ENCODE data around the gene NUP210.

NUP210 gene

DNA sequence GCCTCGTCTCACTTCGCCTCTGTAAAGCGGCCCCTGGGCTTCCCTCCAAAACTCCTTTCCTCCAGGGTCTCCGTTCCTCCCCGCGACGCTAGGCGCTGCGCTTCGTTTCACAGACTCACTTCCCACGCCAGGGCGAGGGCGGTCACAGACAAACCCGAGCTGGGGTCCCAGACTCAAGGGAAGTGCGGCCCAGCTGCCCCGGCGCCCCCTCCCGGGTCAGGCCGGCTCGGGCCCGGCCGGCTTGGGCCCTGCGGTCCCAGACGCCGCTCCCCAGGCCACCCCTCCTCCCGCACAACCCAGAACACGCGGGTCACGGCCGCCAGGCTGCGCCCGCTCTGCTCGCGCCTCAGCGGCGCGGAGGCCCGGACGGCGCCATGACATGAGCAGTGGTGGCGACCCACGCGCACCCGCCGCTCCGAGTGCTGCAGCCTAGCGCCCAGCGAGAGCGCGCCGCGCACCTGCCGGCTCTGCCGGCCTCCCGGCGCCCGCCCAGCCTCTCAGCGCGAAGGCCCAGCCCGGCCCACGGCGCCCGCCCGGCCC is 547 bp downstream of the NUP210 start:
- TF ChIP-seq, protein P1, sequence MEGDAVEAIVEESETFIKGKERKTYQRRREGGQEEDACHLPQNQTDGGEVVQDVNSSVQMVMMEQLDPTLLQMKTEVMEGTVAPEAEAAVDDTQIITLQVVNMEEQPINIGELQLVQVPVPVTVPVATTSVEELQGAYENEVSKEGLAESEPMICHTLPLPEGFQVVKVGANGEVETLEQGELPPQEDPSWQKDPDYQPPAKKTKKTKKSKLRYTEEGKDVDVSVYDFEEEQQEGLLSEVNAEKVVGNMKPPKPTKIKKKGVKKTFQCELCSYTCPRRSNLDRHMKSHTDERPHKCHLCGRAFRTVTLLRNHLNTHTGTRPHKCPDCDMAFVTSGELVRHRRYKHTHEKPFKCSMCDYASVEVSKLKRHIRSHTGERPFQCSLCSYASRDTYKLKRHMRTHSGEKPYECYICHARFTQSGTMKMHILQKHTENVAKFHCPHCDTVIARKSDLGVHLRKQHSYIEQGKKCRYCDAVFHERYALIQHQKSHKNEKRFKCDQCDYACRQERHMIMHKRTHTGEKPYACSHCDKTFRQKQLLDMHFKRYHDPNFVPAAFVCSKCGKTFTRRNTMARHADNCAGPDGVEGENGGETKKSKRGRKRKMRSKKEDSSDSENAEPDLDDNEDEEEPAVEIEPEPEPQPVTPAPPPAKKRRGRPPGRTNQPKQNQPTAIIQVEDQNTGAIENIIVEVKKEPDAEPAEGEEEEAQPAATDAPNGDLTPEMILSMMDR (IDR thresholded peaks at IDR 0.05; ENCODE audit: low read depth, low read length, missing control alignments), result no peak
- H3K27ac ChIP-seq, result no peak overlapping the region
- no peaks in the 10 kb centered on the region for H3K36me3 ChIP-seq (replicated peaks)
- H3K27me3 ChIP-seq (replicated peaks), result peaks cover 21% of the 10 kb centered on the region
- in situ Hi-C loops (cut with HindIII; ENCODE audit: low pct_ligation_motif_present, low sequenced_read_pairs), result no loop called here
- no peak overlapping the region for H3K4me3 ChIP-seq (ENCODE audit: low read depth, low read length)
- DNase-seq, result no peak

DNA sequence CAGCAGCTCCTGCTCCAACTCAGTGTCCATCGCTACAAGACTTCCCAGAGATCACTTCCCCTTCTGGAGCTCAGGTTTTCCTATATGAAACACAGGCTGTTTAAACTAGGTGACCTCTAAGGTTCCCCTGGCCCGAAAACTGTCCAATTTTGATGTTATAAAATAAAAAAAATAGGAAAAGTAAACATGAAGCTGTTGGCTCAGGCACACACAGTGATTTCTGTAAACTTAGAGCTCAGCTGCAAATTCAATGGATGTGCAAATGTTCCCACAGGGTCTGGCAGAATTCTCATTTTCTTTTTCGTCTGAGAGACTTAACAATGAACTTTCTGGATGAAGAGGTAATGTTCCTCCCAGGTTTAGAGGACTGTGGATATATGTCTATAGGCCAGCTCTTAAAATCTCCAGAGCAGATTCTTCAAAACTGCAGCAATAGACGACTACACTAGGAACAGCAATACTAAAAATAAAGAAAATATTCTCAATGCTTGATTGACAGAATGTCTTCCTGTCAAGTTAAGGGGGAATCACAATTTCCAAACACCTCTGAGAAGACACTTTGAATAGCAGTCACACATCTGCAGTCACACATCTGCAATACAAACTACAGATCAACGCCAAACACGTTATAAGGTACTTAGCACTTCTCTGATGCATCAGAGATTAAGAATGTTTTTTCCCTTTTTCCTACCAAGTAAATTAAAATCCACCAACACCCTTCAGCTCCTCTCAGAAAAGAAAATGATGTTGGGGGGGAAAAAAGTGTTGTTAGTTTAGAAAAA is 2.8 kb downstream of the NUP210 start:
- H3K36me3 ChIP-seq (replicated peaks), result no peaks in the 10 kb centered on the region

GRCh38 chr3:13415997-13416793 is 3.9 kb downstream of the NUP210 start:
- TF ChIP-seq, protein P1 (IDR thresholded peaks at IDR 0.05; ENCODE audit: low read depth, low read length, missing control alignments), result peak; percentile 24
- Histone ChIP-seq H3K4me3 (ENCODE audit: low read depth, low read length) (no peak overlapping the region), H3K36me3 (replicated peaks) (no peaks in the 10 kb centered on the region), H3K27me3 (replicated peaks) (peaks cover 21% of the 10 kb centered on the region), H3K27ac (no peak overlapping the region)
- in situ Hi-C loops (cut with HindIII; ENCODE audit: low pct_ligation_motif_present, low sequenced_read_pairs), result no loop called here
- no peak for DNase-seq

More for the DNA sequence above, 2.8 kb downstream of the NUP210 start:
- Histone ChIP-seq H3K27me3 (replicated peaks) (peaks cover 21% of the 10 kb centered on the region), H3K4me3 (ENCODE audit: low read depth, low read length) (no peak overlapping the region), H3K27ac (no peak overlapping the region)
- TF ChIP-seq, protein P1 (IDR thresholded peaks at IDR 0.05; ENCODE audit: low read depth, low read length, missing control alignments), result no peak
- in situ Hi-C loops (cut with HindIII; ENCODE audit: low pct_ligation_motif_present, low sequenced_read_pairs), result no loop called here
- DNase-seq, result no peak

DNA sequence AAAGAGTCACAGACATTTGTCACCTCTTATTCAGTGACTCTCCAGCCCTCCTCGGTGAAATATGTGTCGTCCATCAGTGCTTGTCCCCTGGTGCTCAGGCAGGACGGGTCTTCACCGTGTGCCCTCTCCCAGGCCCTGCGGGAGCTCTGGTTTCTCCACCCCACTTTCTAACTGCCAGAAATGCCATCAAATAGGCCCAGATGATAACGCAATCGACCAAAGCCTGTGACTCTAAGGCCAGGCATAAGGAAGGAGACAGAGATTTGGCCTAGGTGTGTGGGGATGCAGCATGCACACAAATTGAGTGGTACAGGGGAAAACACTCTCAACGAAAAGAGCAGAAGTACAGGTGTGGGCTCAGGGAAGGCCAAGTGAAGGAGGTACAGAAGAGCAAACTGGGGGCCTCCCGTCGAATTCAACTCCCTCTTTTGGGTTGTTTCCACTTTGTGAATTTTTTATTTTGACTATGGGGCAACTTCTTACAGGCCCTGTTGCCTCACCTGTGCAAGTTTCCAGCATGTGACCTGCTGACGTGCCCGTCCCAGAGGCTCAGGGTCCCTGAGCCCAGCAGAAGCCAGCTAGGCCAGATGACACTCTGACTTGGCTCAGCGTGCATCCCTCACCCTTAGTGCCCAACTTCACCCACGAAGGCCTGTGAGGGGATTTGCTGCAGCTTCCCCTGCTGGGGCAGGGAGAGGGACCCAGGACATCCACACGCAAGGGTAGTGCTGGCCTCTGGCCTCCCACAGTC is 4.7 kb downstream of the NUP210 start:
- no peaks in the 10 kb centered on the region for H3K36me3 ChIP-seq (replicated peaks)
- no peak for DNase-seq
- TF ChIP-seq, protein P1 (IDR thresholded peaks at IDR 0.05; ENCODE audit: low read depth, low read length, missing control alignments), result no peak
- H3K4me3 ChIP-seq (ENCODE audit: low read depth, low read length), result no peak overlapping the region
- no peak overlapping the region for H3K27ac ChIP-seq
- in situ Hi-C loops (cut with HindIII; ENCODE audit: low pct_ligation_motif_present, low sequenced_read_pairs), result no loop called here
- peaks cover 13% of the 10 kb centered on the region for H3K27me3 ChIP-seq (replicated peaks)

- peaks cover 2% of the 10 kb centered on the region for H3K27me3 ChIP-seq (replicated peaks)
- no peak overlapping the region for H3K4me3 ChIP-seq (ENCODE audit: low read depth, low read length)
- no peak overlapping the region for H3K27ac ChIP-seq
- no peaks in the 10 kb centered on the region for H3K36me3 ChIP-seq (replicated peaks)
- TF ChIP-seq, protein P1 (IDR thresholded peaks at IDR 0.05; ENCODE audit: low read depth, low read length, missing control alignments), result no peak
- in situ Hi-C loops (cut with HindIII; ENCODE audit: low pct_ligation_motif_present, low sequenced_read_pairs), result no loop called here
- no peak for DNase-seq
Measured at GRCh38 chr3:13414040-13414729, 5.9 kb downstream of the NUP210 start.

All from brain microvascular endothelial cell (primary cell).